Measurements from ENCODE around the gene GPNMB.

DNA sequence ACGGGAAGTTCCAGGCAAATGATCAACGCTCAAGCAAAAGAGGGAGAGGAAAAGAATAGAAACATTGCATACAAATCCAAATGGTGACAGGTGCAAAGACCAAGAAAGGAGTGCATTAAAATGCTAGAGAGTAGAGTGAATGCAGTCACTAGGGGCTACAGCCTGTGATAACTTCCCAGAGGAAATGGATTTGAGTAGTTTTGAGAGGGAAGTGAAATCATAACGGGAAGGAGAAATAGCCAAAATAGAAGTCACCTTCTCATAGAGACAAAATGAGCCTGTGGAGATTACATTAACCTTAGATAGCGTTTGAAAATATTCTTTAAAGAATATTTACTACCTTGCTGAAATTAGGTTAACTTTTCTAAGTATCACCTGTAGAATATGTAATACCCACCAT is 38.3 kb upstream of the GPNMB start:
- TF ChIP-seq, protein P1, sequence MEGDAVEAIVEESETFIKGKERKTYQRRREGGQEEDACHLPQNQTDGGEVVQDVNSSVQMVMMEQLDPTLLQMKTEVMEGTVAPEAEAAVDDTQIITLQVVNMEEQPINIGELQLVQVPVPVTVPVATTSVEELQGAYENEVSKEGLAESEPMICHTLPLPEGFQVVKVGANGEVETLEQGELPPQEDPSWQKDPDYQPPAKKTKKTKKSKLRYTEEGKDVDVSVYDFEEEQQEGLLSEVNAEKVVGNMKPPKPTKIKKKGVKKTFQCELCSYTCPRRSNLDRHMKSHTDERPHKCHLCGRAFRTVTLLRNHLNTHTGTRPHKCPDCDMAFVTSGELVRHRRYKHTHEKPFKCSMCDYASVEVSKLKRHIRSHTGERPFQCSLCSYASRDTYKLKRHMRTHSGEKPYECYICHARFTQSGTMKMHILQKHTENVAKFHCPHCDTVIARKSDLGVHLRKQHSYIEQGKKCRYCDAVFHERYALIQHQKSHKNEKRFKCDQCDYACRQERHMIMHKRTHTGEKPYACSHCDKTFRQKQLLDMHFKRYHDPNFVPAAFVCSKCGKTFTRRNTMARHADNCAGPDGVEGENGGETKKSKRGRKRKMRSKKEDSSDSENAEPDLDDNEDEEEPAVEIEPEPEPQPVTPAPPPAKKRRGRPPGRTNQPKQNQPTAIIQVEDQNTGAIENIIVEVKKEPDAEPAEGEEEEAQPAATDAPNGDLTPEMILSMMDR (IDR thresholded peaks at IDR 0.05), result no peak
- TF ChIP-seq POLR2A (IDR thresholded peaks at IDR 0.05) (no peak), EP300 (IDR thresholded peaks at IDR 0.05) (no peak)
